Smooth muscle cell (in vitro differentiated cells): Measurements from ENCODE around the gene NECAB2. TPM values are rescaled to one million over a fixed set of nuclear protein-coding genes. Genes with fewer than 3 reads are reported as not detected.

Experiments used
- DNase-seq: peaks from one replicate; lab custom pipeline; 2025; ENCODE audit not compliant: unreplicated experiment; lab: John Stamatoyannopoulos, UW
- H2AFZ ChIP-seq: fragments of 200-600 bp; sonication (generic); 2 replicates; pipeline ENCODE4 v1.6.0; 2016; ENCODE audit warnings: antibody characterized with exemption, low read depth, mild to moderate bottlenecking
- H3F3A ChIP-seq: fragments of 200-600 bp; sonication (generic); 2 replicates; pipeline ENCODE4 v1.6.0; 2017; ENCODE audit warnings: antibody characterized with exemption, low read depth
- H3K27ac ChIP-seq: fragments of 200-600 bp; sonication (generic); 2 replicates; pipeline ENCODE4 v1.5.1; 2016; ENCODE audit warnings: low read depth, mild to moderate bottlenecking
- H3K27me3 ChIP-seq: fragments of 200-600 bp; sonication (generic); 2 replicates; pipeline ENCODE4 v1.6.1; 2016; ENCODE audit warnings: low read depth, mild to moderate bottlenecking
- H3K36me3 ChIP-seq: fragments of 200-600 bp; sonication (generic); 2 replicates; pipeline ENCODE4 v1.5.1; 2016; ENCODE audit warnings: low read depth
- H3K4me1 ChIP-seq: fragments of 200-600 bp; sonication (generic); 2 replicates; pipeline ENCODE4 v1.5.1; 2016; ENCODE audit warnings: low read depth
- H3K4me2 ChIP-seq: fragments of 200-600 bp; sonication (generic); 2 replicates; pipeline ENCODE4 v1.6.0; 2016; ENCODE audit warnings: mild to moderate bottlenecking
- H3K4me3 ChIP-seq: fragments of 200-600 bp; sonication (generic); 2 replicates; pipeline ENCODE4 v1.5.1; 2016; ENCODE audit warnings: mild to moderate bottlenecking
- H3K79me2 ChIP-seq: fragments of 200-600 bp; sonication (generic); 2 replicates; pipeline ENCODE4 v1.6.0; 2016; ENCODE audit warnings: low read depth, mild to moderate bottlenecking
- H3K9ac ChIP-seq: fragments of 200-600 bp; sonication (generic); 2 replicates; pipeline ENCODE4 v1.6.0; 2016; ENCODE audit warnings: low read depth
- H3K9me3 ChIP-seq: fragments of 200-600 bp; sonication (generic); replicated peaks from 2 replicates; pipeline ENCODE4 v1.5.1; 2016; ENCODE audit warnings: low read depth
- H4K20me1 ChIP-seq: fragments of 200-600 bp; sonication (generic); 2 replicates; pipeline ENCODE4 v1.6.0; 2016; ENCODE audit warnings: low read depth
- CTCF ChIP-seq: fragments of 200-600 bp; sonication (generic); IDR thresholded peaks from 2 replicates; pipeline ENCODE4 v1.5.1; 2017; ENCODE audit warnings: borderline replicate concordance, mild to moderate bottlenecking, antibody characterized with exemption; ENCODE audit not compliant: insufficient read depth, poor library complexity, severe bottlenecking
- WGBS: methylation state at CpG from one replicate; pipeline ENCODE4 v1.1.7; 2016; ENCODE audit warnings: low lambda C conversion rate; 5-methylcytosine and 5-hydroxymethylcytosine counted together
- polyA plus RNA-seq: library from polyadenylated mRNA; unstranded; fragments of >200 nt; fragmentation: Nextera tagmentation; extraction: Ambion mirVana; gene quantifications from 2 replicates; pipeline ENCODE4 v1.2.1, GENCODE V29; 2016
- total RNA-seq: library from RNA; depleted of rRNA; stranded (reverse); fragments of >200 nt; gene quantifications from 2 replicates; pipeline ENCODE4 v1.2.3, GENCODE V29; 2014

Gene NECAB2
- total and polyA plus RNA-seq, 2 experiments from 2014 or later = 0.22 to 1.7 TPM

DNA sequence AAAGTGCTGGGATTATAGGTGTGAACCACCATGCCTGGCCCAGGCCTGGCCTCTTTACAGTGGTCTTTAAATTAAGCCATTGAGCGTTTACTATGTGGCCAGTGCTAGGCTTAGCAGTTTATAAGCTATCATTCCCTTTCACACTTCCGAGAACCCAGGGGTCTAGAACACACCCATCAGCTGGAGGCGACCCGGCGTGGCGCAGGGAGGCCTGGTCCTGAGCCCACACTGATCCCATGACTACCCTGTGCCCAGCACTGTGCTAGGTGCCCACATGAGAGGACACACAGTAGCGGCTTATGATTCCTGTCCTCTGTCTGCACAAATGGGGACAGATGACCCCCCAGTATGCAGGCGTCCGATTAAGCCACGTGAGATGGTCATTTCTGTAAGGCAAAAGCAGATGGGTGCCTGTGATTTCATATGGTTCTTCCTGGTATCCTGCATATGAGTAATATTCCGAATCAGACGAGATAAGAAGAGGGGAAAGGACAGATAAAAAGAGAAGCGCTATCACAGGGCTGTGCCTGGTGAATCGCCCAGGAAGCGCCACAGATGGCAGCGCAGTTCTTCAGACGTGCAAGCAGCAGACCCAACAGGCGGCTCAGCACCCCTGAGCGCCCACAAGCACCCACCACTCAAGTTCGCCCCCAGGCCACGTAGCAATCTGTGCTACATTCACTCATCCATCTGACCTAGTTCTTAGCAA, 9.8 kb upstream of the NECAB2 start:
- no peak overlapping the region for H3K27ac ChIP-seq
- H3K4me1 ChIP-seq = peaks cover 8% of the 10 kb centered on the region
- no peak overlapping the region for H3K4me3 ChIP-seq
- H4K20me1 ChIP-seq = peaks cover 6% of the 10 kb centered on the region
- TF ChIP-seq CTCF = no peak
- no peaks in the 10 kb centered on the region for H3K36me3 ChIP-seq
- no peaks in the 10 kb centered on the region for H3K79me2 ChIP-seq
- no peaks in the 10 kb centered on the region for H3F3A ChIP-seq
- no peak overlapping the region for H3K4me2 ChIP-seq
- no peak for DNase-seq
- H3K9ac ChIP-seq = no peak overlapping the region
- H3K27me3 ChIP-seq = no peaks in the 10 kb centered on the region
- no peak overlapping the region for H2AFZ ChIP-seq
- 63% methylated on average over 21 of the region's 21 CpGs for WGBS
- no peaks in the 10 kb centered on the region for H3K9me3 ChIP-seq

DNA sequence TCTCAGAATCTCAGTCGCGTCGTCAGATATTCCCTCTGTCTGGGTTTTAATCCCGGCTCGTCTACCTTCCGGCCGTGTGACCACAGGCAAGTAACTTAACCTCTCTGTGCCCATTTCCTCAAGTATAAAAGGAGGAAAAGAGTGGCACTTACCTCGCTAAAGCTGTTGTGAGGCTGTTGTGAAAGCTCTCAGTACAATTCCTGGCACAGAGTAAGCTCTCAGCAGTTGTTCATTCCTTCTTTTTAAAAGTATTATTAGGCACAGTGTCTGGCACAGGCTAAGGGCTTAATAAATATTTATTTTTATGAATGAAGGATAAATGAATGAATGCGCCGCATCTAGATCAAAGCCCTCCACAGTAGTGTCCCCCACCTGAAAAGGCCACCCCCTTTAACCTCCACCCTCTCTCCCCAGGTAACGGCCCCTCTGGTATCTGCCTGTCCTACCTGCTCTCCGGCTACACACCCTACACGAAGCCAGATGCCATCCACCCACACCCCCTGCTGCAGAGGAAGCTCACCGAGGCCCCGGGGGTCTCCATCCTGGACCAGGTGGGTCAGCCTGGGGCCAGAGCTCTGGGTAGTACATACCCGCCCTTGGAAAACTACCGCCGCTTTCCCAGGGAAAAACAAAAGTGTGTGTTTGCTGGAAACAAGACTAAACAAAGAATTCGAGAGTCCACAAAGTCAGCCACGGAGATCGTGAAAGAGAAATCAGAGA, 9.0 kb upstream of the NECAB2 start:
- WGBS = 75% methylated on average over 21 of the region's 21 CpGs
- Histone ChIP-seq H4K20me1 (peaks cover 6% of the 10 kb centered on the region), H2AFZ (no peak overlapping the region), H3K27me3 (no peaks in the 10 kb centered on the region), H3K27ac (no peak overlapping the region), H3K36me3 (no peaks in the 10 kb centered on the region), H3K4me2 (no peak overlapping the region), H3K4me3 (no peak overlapping the region), H3K9ac (peak overlapping the region; percentile 9), H3K9me3 (no peaks in the 10 kb centered on the region), H3K4me1 (peaks cover 2% of the 10 kb centered on the region), H3F3A (no peaks in the 10 kb centered on the region), H3K79me2 (no peaks in the 10 kb centered on the region)
- no peak for TF ChIP-seq CTCF
- no peak for DNase-seq

- no peaks in the 10 kb centered on the region for H3K27me3 ChIP-seq
- H3K27ac ChIP-seq = no peak overlapping the region
- H3K79me2 ChIP-seq = no peaks in the 10 kb centered on the region
- no peak overlapping the region for H3K9ac ChIP-seq
- no peaks in the 10 kb centered on the region for H3K9me3 ChIP-seq
- DNase-seq = no peak
- WGBS = 91% methylated on average over 12 of the region's 12 CpGs
- H3K36me3 ChIP-seq = no peaks in the 10 kb centered on the region
- TF ChIP-seq CTCF = no peak
- no peak overlapping the region for H3K4me3 ChIP-seq
- H3K4me2 ChIP-seq = no peak overlapping the region
- H3F3A ChIP-seq = no peaks in the 10 kb centered on the region
- peaks cover 6% of the 10 kb centered on the region for H4K20me1 ChIP-seq
- no peak overlapping the region for H2AFZ ChIP-seq
- no peaks in the 10 kb centered on the region for H3K4me1 ChIP-seq
Measured at GRCh38 chr16:83959656-83960434, 8.2 kb upstream of the NECAB2 start.
